Kidney epithelial cell (primary cell): ENCODE measurements around the gene INSR. TPM values are rescaled to one million over a fixed set of nuclear protein-coding genes. Genes with fewer than 3 reads are reported as not detected.

Source experiments
- DNase-seq: peaks from one replicate; pipeline ENCODE4 v3.0.0-alpha.2; 2010; ENCODE audit warnings: low read depth
- H3K27me3 ChIP-seq: 2 replicates; pipeline ENCODE4 v1.6.0; 2011; ENCODE audit warnings: low read length; ENCODE audit not compliant: control insufficient read depth, insufficient read depth
- H3K36me3 ChIP-seq: 2 replicates; pipeline ENCODE4 v1.5.1; 2011; ENCODE audit warnings: low read length; ENCODE audit not compliant: control insufficient read depth, insufficient read depth
- H3K4me3 ChIP-seq: 2 replicates; pipeline ENCODE4 v1.5.1; 2011; ENCODE audit warnings: low read depth, mild to moderate bottlenecking, control low read depth, low read length
- CTCF ChIP-seq: IDR thresholded peaks from 2 replicates; pipeline ENCODE4 v1.5.1; 2011; ENCODE audit warnings: mild to moderate bottlenecking, moderate library complexity, low read length, control low read depth, inconsistent platforms; ENCODE audit not compliant: insufficient read depth, poor library complexity, severe bottlenecking
- total RNA-seq: library from RNA; depleted of rRNA; stranded (reverse); fragments of >200 nt; gene quantifications from 2 replicates; pipeline ENCODE4 v1.2.3, GENCODE V29; 2015

INSR gene
- total RNA-seq, 1 donor from 2014 or later: 15.5 TPM

DNA sequence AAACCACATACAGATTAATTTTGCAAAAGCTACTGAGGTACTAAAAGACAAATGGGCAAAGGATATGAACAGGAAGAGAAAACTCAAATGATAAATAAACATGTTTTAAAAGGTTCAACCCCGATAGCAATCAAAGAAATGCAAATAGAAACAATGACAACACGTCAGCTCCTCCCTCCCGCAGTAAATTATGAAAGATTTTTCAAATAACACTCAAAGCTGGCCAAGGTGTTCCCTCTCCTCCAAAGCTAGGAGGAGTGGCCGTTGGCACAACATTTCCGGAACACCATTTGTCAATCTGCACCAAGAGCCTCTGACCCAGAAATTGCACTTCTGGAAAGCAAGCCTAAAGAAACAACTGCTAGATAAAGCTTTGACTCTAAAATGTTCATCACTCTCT, 28.3 kb downstream of the INSR start:
- no peaks in the 10 kb centered on the region for H3K27me3 ChIP-seq
- no peak for TF ChIP-seq CTCF
- no peak overlapping the region for H3K4me3 ChIP-seq
- no peak for DNase-seq
- no peaks in the 10 kb centered on the region for H3K36me3 ChIP-seq

DNA sequence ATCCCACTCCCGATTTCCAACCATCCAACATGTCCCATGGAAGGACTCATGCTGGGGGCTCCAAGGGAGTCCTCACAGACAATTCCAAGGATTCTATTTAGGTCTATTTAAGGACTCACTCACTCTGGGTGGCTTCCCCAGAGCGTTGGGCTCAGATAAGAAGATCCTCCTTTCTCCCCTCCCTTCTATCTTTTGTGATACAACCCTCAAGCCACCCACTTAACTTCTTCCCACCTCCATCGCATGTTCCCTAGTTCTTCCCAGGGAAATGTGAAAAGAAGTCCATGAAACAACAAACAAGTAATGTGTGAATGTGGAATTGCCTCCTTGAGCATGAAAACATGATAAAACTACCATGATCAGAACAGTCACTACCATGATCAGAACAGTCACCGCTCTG, 29.4 kb downstream of the INSR start:
- Histone ChIP-seq H3K27me3 (no peaks in the 10 kb centered on the region), H3K4me3 (no peak overlapping the region), H3K36me3 (no peaks in the 10 kb centered on the region)
- no peak for DNase-seq
- TF ChIP-seq CTCF: no peak

DNA sequence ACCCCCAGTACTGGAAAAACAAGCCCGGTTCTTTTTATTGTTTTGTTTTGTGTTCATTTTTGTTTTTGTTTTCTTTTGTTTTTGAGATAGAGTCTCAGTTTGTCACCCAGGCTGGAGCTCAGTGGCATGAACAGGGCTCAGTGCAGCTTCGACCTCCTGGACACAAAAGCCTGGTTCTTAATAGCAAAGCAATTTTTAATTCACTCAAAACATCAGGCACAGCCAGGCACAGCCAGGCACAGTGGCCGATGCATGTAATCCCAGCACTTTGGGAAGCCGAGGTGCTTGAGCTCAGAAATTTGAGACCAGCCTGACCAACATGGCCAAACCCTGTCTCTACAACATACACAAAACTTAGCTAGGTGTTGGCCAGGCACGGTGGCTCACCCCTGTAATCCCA, 30.7 kb downstream of the INSR start:
- Histone ChIP-seq H3K27me3 (no peaks in the 10 kb centered on the region), H3K4me3 (no peak overlapping the region), H3K36me3 (no peaks in the 10 kb centered on the region)
- no peak for DNase-seq
- TF ChIP-seq CTCF: no peak

GRCh38 chr19:7263066-7263465, 31.1 kb downstream of the INSR start:
- no peak for DNase-seq
- H3K27me3 ChIP-seq: no peaks in the 10 kb centered on the region
- TF ChIP-seq CTCF: no peak
- H3K36me3 ChIP-seq: no peaks in the 10 kb centered on the region
- no peak overlapping the region for H3K4me3 ChIP-seq

DNA sequence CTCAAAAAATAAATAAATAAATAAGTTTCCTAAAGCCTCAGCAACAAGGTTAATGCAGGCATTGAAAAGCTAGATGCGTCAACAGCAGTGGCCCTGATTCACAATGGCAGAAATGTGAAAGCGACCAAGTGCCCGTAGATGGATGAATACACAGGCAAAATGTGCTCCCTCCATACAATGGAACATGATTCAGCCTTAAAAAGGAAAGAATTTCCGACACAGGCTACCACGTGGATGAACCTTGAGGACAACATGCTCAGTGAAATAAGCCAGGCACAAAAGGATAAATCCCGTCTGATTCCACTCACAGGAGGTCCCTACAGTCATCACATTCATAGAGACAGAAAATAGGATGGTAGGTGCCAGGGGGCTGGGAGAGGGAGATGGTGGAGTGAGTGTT, 31.7 kb downstream of the INSR start:
- TF ChIP-seq CTCF: no peak
- no peak for DNase-seq
- no peak overlapping the region for H3K4me3 ChIP-seq
- no peaks in the 10 kb centered on the region for H3K36me3 ChIP-seq
- H3K27me3 ChIP-seq: no peaks in the 10 kb centered on the region

DNA sequence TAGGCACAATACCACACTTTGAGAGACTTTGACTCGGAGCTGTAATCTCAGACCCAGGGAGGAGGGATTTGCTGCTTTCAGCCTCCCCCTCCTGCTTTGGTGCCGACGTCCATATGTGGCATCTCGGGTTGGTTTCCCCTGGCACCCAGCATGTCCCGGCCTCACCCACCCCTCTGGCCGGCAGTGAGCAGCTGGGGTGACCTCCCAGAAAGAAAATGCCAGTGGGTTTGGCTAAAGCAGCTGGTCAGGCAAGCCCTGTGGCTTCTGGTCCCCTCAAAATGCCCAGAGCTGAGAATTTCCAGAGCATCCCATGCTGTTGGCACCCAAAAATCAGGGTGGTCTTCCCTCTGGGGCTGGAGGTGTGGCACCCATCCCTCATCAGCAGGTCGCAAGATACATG, 34.1 kb downstream of the INSR start:
- H3K27me3 ChIP-seq: no peaks in the 10 kb centered on the region
- no peak for TF ChIP-seq CTCF
- H3K36me3 ChIP-seq: no peaks in the 10 kb centered on the region
- no peak overlapping the region for H3K4me3 ChIP-seq
- no peak for DNase-seq
